ENCODE data around the gene GPRC5C. TPM values are rescaled to one million over a fixed set of nuclear protein-coding genes. Genes with fewer than 3 reads are reported as not detected.
A peak's percentile ranks its signal among the peaks of the same experiment; 100 is the strongest.

Gene GPRC5C
- total and polyA plus RNA-seq, 7 donors, result 42.9 to 123 (median 57.0) TPM

- ATAC-seq, result peak; percentile 93 to 94 (median 94)
- peak overlapping the region; percentile 93 for H3K27ac ChIP-seq
- 35 to 43% (median 43%) methylated on average over 7 of the region's 7 CpGs for WGBS, 3 donors
Measured at GRCh38 chr17:74394977-74395376, 36.9 kb upstream of the GPRC5C start.

GRCh38 chr17:74396567-74396966 is 35.3 kb upstream of the GPRC5C start:
- DNase-seq, result no peak
- Histone ChIP-seq H3K27ac (peak overlapping the region; percentile 93), H3K36me3 (ENCODE audit: insufficient read depth in 1 of 2, low read depth in 1 of 2) (no peaks in the 10 kb centered on the region), H3K27me3 (ENCODE audit: insufficient read depth in 3 of 3, low read length in 2 of 3) (no peaks in the 10 kb centered on the region), H3K4me1 (peaks cover 38% of the 10 kb centered on the region), H3K4me3 (no peak overlapping the region), H3K9me3 (no peaks in the 10 kb centered on the region)
- no peak for ATAC-seq
- no peak for TF ChIP-seq CTCF (IDR thresholded peaks at IDR 0.05)
- 85 to 93% (median 87%) methylated on average over 4 of the region's 4 CpGs for WGBS, 3 donors
- intact Hi-C loops (cut with DNase I), result no loop called here

More at GRCh38 chr17:74394977-74395376, 36.9 kb upstream of the GPRC5C start:
- H3K4me3 ChIP-seq, result peak overlapping the region; percentile 22
- no peaks in the 10 kb centered on the region for H3K27me3 ChIP-seq (ENCODE audit: insufficient read depth in 3 of 3, low read length in 2 of 3)
- peaks cover 38% of the 10 kb centered on the region for H3K4me1 ChIP-seq
- H3K9me3 ChIP-seq, result no peaks in the 10 kb centered on the region
- intact Hi-C loops (cut with DNase I), result loop anchor here in 1 of 2 donors (5.0 kb wide), 1 partner anchor 32 kb away; no protein-coding TSS in a partner anchor
- DNase-seq, result peak; percentile 56 to 86
- TF ChIP-seq CTCF (IDR thresholded peaks at IDR 0.05), result no peak
- H3K36me3 ChIP-seq (ENCODE audit: insufficient read depth in 1 of 2, low read depth in 1 of 2), result no peaks in the 10 kb centered on the region

GRCh38 chr17:74402048-74402447 is 29.8 kb upstream of the GPRC5C start:
- 87 to 91% (median 90%) methylated on average over 7 of the region's 7 CpGs for whole genome bisulfite sequencing, 3 donors
- intact Hi-C loops (cut with DNase I), result no loop called here
- no peak for TF ChIP-seq CTCF (IDR thresholded peaks at IDR 0.05)
- Histone ChIP-seq H3K9me3 (no peaks in the 10 kb centered on the region), H3K4me3 (no peak overlapping the region), H3K36me3 (ENCODE audit: insufficient read depth in 1 of 2, low read depth in 1 of 2) (no peaks in the 10 kb centered on the region), H3K27me3 (ENCODE audit: insufficient read depth in 3 of 3, low read length in 2 of 3) (no peaks in the 10 kb centered on the region), H3K27ac (no peak overlapping the region), H3K4me1 (peaks cover 10% of the 10 kb centered on the region)
- ATAC-seq (no peak), DNase-seq (no peak)

- H3K4me1 ChIP-seq, result peaks cover 15% of the 10 kb centered on the region
- ATAC-seq (peak in 3 of 4 donors; percentile 29 to 63 (median 54)), DNase-seq (no peak)
- WGBS, 3 donors, result 33 to 45% (median 36%) methylated on average over 12 of the region's 12 CpGs
- TF ChIP-seq CTCF (IDR thresholded peaks at IDR 0.05), result no peak
- peak overlapping the region; percentile 1 for H3K27ac ChIP-seq
- no peaks in the 10 kb centered on the region for H3K27me3 ChIP-seq (ENCODE audit: insufficient read depth in 3 of 3, low read length in 2 of 3)
- intact Hi-C loops (cut with DNase I), result no loop called here
- H3K4me3 ChIP-seq, result no peak overlapping the region
- H3K36me3 ChIP-seq (ENCODE audit: insufficient read depth in 1 of 2, low read depth in 1 of 2), result no peaks in the 10 kb centered on the region
- H3K9me3 ChIP-seq, result no peaks in the 10 kb centered on the region
Measured at GRCh38 chr17:74403512-74404137, 28.3 kb upstream of the GPRC5C start.

- Histone ChIP-seq H3K27ac (peak overlapping the region; percentile 1), H3K36me3 (ENCODE audit: insufficient read depth in 1 of 2, low read depth in 1 of 2) (no peaks in the 10 kb centered on the region), H3K9me3 (no peaks in the 10 kb centered on the region), H3K27me3 (ENCODE audit: insufficient read depth in 3 of 3, low read length in 2 of 3) (no peaks in the 10 kb centered on the region), H3K4me1 (peaks cover 15% of the 10 kb centered on the region), H3K4me3 (no peak overlapping the region)
- 57 to 67% (median 62%) methylated on average over 7 of the region's 7 CpGs for WGBS, 3 donors
- DNase-seq (no peak), ATAC-seq (peak in 1 of 4 donors; percentile 4)
- no peak for TF ChIP-seq CTCF (IDR thresholded peaks at IDR 0.05)
- intact Hi-C loops (cut with DNase I), result no loop called here
Measured at GRCh38 chr17:74404218-74404617, 27.7 kb upstream of the GPRC5C start.

All from psoas muscle (tissue), 8 donors.